Measurements from ENCODE around the gene GZMH.
"Not testable (repeated sequence)": the region's sequence is repeated elsewhere in the genome, so short reads cannot be mapped to it uniquely, and the experiment has no call there.

The GZMH gene

DNA sequence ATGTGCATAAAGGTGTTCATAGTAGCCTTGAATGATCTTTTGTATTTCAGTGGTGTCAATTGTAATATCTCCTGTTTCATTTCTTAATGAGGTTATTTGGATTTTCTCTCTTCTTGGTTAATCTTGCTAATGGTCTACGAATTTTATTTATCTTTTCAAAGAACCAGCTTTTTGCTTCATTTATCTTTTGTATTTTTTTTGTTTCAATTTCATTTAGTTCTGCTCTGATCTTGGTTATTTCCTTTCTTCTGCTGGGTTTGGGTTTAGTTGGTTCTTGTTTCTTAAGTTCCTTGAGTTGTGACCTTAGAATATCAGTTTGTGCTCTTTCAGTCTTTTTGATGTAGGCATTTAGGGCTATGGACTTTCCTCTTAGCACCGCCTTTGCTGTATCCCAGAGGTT lies 18.5 kb downstream of the GZMH start:
- DNase-seq = not testable (repeated sequence)

DNA sequence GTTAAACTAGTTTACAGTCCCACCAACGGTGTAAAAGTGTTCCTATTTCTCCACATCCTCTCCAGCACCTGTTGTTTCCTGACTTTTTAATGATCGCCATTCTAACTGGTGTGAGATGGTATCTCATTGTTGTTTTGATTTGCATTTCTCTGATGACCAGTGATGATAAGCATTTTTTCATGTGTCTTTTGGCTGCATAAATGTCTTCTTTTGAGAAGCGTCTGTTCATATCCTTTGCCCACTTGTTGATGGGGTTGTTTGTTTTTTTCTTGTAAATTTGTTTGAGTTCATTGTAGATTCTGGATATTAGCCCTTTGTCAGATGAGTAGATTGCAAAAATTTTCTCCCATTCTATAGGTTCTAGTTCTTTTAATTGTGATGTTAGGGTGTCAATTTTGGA lies 25.1 kb downstream of the GZMH start:
- not testable (repeated sequence) for DNase-seq

DNA sequence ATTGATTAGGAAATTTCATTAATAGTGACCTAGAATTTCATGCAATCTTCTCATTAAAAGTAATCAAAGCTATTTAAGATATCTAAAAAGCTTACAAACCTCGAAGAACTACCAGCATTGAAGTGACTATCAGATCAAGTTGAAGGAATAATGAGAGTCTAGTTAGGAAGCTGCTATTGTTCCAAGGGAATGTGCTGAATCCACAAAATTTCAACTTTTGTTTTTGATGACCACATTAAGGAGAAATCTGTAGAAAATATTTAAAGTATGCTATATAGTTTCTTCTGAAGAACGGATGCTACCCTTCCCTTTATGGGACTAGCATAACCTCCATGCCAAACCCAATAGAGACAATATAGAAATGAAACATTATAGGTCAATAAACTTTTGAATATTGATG lies 30.9 kb downstream of the GZMH start:
- no peak for DNase-seq

DNA sequence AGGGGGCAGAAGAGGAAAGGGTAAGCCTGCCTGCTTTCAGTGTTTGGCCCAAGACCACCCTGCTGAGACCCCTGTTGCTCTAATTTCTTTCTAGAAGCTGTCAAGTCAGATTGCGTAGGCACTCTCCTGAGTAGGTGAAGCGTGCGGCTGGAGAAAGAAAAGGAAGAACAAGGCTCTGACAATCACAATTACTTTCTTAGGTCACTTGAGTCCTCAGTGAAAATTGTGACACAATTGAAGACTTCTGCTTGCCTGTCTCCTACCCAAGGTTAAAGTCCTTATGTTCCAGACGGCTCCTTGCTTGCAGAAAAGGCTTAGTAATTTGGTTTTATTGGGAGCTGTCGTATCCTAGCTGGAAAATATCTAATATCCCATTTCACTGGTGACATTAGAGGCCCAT lies 32.7 kb downstream of the GZMH start:
- no peak for DNase-seq

DNA sequence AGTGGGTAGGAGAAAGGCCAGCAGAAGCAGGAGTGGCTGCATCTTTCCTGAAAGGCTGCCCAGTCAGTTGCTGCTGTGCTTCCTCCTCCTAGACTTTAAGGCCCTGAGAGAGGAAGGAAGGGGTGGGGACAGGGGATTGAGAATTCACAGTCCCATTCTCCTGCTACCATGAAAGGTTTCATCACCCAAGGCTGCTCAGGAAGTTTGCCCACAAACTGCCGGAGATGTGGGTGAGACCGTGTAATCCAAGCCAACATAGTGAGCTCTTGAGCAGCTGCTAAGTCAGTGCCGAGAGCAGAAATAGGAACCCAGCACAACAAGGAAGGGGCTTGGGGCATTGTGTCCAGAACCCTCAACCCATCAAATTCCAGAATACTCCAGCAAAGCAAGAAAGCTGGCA lies 33.3 kb downstream of the GZMH start, which contains the start of gene CTSG:
CTSG (minus strand) TSS at position 69 of the 400 bp plus-strand sequence; CDS start at position 42, 27 bp downstream.
- DNase-seq = no peak

DNA sequence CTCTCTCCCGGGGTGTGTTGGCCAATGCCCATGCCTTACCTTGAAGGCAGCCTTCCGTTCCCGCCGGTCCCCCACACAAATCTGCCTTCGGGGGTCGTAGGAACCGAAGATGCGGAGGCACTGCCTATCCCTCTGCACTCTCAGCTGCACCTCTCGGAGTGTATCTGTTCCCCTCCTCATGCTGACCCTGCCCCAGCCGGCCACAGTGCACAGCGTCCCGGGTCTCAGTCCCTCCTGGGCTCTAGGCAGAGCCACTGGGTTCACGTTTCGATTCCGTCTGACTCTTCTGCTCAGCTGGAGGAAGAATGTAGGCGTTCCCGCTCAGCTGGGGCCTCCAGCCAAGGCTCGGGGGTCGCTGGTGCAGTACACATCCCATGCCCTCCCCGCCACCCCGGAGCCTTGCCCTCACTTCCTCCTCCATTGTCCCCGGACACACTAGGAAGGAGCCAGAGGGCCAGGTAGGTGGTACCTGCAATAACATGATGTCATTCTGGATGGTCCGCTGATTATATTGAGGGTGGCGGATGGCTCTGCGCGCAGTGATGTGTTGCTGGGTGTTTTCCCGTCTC lies 35.2 kb downstream of the GZMH start:
- no peak for DNase-seq

DNA sequence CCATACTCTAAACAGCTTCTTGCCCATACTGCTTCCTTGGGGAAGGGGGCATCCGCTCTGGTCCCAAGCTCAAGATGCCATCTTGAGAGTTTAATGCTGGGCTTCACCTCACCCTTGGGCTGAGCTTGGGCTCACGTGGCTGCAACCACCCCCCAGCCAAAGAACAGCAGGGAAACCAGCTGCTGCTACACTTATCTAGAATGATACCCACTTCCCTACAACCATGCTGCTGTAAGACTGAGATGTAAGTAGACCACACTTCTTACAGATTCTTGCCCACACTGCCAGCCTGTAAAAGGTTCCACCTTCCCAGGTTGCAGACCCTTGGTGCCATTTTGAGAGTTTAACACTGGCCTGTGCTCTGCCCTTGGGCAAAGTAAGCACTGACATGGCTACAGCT lies 43.2 kb downstream of the GZMH start:
- DNase-seq = no peak

DNA sequence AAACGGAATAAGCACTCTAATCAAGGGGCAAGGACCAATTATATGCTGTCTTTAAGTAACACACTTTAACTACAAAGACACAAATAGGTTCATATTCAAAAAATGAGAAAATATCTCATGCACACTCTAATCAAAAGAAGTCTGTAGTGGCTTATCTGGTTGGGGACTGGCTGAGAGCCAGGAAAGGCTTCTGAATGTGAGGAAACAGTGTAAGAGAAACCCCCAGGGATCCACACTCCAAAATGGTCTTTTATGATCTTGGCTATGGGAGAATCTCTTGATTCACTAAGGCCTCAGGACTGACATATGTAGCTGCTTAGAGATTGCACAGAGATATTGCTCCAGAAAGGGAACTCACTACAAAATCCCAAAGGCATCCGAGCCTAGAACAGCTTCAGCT lies 43.7 kb downstream of the GZMH start:
- no peak for DNase-seq

DNA sequence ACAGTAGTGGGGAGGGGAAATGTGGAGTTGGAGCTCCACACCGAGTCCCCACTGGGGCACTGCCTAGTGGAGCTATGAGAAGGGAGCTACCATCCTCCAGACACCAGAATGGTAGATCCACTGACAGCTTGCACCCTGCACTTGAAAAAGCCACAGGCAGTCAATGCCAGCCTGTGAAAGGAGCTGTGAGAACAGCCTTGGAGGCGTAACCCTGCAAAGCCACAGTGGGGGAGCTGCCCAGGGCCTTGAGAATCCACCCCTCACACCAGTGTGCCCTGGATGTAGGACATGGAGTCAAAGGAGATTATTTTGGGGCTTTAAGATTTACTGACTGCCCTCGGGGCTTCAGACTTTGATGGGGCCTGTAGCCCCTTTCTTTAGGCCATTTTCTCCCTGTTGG lies 46.0 kb downstream of the GZMH start:
- DNase-seq = no peak

DNA sequence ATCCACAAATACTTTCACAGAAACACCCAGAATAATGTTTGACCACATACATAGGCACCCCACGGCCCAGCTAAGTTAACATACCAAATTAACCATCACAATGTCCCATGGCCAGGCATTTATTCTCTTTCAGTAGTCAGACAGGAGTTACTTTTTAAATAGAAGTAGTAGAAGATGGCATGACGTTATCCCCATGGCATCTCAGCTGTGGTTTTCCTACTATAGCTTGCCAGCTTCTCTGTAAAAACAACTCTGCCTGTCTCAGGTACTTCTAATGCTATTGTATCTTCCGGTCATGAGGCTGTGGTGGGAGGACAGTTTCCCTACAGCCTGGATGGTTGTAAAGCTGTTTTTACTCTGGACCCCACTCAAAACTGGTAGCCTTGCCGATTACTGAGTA lies 52.7 kb downstream of the GZMH start:
- no peak for DNase-seq
